Fibroblast of the conjunctiva (primary cell): ENCODE measurements around the gene CREB5.
"Not testable (repeated sequence)": the region's sequence is repeated elsewhere in the genome, so short reads cannot be mapped to it uniquely, and the experiment has no call there.

ENCODE experiments used
- DNase-seq: peaks from one replicate; pipeline ENCODE4 v3.0.0-alpha.2; 2010; ENCODE audit warnings: low read depth

Gene CREB5, protein sequence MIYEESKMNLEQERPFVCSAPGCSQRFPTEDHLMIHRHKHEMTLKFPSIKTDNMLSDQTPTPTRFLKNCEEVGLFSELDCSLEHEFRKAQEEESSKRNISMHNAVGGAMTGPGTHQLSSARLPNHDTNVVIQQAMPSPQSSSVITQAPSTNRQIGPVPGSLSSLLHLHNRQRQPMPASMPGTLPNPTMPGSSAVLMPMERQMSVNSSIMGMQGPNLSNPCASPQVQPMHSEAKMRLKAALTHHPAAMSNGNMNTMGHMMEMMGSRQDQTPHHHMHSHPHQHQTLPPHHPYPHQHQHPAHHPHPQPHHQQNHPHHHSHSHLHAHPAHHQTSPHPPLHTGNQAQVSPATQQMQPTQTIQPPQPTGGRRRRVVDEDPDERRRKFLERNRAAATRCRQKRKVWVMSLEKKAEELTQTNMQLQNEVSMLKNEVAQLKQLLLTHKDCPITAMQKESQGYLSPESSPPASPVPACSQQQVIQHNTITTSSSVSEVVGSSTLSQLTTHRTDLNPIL

DNA sequence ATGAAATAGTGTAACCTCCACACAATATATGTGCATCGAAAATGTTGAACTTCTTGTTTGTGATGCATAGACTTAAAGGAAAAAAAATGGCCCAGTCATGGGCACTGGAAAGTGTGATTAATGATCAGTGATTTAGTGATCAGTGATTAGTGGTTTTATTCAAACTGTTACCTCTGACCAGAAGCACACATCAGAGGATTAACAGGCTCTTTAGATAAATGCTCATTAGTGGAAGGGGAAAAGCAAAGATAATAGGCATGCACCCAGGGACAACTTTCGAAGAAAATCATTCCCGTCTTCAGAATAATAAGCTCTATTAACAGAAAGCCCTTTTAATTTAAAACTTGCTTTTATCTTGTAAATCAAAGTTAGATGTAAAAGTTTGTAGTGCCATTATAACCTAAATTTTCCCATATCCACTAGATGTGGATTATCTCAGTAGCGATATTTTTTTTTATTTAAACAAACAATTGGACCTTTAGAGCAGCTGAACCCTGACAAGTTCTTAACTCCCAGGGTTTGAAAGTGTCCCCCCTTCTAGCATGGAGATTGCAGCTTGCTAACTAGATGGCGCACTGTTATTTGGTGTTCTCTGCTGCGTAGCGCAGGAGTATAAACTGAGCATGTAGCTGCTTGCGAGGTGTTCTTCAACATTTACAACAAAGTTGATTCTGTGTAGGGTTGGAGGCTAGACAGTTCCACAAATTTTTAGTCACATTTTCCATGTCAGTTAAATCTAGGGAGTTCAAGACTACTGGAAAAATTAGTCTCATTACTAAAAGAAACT, at the start of gene CREB5:
Gene CREB5, plus strand, starts transcription at position 643 of the 787 bp plus-strand sequence. CDS start 397 bp downstream, outside the sequence.
- no peak for DNase-seq

DNA sequence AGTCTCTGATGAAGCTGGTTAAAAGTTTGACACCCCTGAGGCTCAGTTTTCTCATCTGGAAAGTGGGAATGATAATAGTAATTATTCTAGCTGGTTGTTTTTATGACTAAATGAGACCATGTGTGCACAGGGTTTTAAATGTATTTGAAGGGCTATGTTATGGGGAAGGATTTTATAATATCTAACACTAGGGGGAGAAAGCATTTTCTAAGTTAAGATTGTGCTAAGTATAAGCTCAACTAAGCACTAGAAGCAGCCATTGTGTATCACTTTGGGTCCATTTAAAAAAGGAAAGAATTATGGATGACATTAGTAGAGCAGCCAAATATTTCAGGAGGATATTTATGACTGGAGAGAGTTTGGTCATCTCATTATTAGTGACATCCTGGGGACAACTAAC, 49.5 kb upstream of the CREB5 start:
- DNase-seq = no peak

DNA sequence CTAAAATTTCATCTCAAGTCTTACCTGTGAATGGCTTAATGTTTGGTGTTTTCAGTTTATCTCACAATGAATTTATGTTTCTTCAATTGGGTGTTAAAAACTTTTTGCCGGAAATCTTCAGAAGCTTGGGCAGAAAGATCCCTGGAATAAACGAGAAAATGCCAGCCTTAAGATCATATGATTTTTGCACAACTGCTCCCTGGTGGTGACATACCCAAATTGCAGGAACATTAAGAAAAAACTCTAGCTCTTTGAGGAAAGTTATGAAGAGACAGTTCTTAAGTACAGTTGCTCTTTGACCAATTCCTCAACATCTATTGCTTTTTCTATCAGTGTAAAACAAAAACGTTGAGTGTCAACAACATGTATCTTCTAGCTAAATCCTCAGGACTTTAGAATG, 48.2 kb upstream of the CREB5 start:
- DNase-seq = no peak

DNA sequence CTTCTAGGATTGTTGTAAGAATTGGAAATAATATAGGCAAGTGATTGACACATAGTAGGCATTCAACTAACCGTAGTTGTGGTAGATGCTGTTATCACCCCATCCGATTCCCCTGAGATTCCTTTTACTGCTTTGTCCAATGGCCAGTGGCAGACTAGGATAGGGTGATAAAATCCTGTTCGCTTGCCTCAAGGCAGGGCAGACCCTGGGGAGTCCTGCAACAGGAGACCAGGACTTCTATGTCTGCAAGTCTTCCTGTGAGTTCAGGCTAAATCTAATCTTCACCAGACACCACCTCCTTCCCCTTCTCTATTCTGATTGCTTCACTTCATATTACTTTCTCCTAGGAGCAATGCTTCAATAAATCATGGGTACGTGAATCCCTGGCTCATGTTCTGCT, 42.8 kb upstream of the CREB5 start:
- no peak for DNase-seq

DNA sequence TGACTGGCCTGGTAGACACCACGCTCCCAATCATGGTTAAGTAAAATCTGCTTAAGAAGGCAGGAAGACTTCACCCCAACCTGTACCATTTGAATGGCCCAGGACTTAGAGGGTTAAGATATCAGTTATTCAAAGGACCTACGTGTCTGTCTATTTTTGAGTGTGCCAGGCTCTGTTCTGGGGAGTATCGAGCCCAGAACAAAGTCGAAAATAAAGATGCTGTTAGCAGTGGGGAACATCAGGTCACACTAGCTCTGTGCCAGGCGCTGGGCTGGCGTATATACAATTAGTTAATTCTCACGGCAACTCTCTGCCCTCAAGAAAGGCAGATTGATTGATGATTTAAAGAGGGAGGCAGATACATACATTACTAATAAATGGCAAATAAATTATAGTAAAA, 40.5 kb upstream of the CREB5 start:
- no peak for DNase-seq

DNA sequence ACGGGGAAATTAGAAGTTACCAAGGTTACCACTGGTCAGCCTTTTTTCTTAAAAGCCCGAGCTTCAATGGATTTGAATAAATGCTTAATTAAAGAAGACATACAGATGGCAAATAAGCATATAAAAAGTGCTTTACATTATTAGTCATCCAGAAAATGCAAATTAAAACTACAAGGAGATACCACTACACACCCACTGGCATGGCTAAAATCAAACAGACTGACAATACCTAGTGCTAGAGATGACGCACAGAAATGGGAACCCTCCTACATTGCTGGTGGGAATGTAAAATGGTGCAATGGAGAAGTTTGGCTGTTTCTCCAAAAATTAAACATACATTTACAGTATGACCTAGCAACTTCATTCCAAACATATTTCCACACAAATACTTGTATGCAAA, 38.3 kb upstream of the CREB5 start:
- DNase-seq = no peak

DNA sequence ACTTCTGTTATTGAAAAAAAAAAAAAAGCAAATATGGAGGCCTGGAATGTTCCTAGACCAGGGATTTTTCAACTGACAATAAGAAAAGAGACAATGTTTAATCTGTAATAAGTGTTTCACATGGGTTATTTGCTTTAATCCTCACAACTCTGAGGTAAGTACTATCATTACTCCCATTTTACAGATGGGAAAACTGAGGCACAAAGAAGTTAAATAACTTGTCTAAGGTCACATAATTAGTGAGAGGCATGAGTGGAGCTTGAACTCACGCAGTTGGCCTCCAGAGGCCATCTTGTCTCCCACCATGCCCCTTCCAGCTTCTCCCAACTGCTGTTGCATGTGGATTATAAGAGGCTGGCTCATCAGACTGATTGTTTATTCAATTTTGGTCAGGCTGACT, 36.6 kb upstream of the CREB5 start:
- no peak for DNase-seq

DNA sequence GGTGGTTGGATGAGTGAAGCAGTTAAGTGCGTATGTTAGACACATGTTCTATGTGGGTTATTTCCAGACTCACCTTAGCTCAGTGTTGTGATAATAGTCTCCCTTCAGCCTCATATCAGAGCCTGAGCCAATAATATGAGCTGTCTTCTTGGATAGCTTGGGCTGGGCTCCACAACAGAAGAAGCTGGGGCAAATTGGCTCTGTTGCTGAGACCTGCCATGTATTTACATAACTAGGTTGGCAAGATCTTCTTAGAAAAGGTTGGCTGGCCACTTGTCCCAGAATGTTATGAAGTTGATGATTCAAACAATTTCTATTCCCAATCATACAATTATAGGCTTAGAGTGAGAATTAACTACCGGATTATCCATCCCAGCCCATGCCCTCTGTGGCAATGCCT, 35.7 kb upstream of the CREB5 start:
- no peak for DNase-seq

DNA sequence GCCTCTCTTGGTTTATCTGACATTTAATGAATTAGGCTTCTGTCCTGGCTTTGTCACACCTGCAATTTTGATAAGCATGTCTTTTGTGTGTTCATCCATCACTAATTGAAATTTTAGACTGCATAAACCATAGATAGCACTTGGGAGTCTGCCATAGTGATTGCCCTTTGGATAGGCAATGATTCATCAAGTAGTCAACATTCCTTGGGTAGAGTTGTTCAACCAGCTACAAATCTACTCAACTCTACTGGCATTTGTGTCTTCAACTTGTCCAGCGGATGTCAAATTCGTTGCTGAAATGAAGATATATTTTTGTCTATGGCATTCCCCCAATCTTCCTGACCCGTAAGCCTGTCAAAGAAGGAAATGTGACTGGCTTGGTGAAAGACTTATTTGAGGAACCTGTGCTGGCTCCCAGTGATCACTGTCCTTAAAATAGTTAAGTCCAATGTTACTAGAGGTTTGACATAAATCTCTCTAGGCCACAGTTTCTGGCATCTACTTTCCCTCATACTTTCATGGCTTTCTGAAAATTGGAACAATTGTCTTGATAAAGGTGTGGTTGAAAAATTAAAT, 33.7 kb upstream of the CREB5 start:
- DNase-seq = no peak

DNA sequence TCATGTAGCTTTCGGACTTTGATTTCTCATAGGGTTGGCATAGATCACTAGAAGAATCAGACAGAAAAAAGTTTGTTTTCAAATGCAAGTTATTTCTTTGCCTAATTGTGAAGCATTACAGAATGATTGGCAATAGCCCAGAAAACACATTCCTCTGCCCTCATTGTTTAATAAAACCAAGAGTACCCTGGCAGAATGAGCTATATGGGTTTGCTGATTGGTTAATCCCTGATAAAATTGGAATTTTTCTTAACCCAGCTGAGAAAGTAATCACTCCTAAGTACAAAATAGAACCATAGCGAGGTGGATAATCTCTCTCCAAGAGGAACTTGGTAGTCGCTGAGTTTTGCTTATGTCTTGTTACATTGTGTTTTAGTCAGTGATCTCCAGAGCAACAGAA, 30.9 kb upstream of the CREB5 start:
- DNase-seq = no peak

DNA sequence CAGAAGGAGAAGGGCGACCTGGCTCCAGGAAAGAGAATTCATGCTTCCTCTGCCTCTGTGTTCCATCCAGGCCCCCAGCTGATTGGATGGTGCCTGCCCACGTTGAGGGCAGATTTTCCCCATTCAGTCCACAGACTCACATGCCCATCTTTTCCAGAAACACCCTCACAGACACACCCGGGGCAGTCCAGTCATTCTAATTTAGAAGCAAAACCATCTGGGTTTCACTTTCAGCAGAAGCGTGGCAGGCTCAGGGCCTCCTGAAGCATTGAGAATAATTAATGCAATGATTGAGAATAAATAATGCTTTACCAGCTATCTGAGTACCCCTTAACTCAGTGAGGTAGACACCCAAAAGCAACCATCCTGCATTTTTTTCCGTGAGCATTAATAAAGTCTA, 30.2 kb upstream of the CREB5 start:
- no peak for DNase-seq

DNA sequence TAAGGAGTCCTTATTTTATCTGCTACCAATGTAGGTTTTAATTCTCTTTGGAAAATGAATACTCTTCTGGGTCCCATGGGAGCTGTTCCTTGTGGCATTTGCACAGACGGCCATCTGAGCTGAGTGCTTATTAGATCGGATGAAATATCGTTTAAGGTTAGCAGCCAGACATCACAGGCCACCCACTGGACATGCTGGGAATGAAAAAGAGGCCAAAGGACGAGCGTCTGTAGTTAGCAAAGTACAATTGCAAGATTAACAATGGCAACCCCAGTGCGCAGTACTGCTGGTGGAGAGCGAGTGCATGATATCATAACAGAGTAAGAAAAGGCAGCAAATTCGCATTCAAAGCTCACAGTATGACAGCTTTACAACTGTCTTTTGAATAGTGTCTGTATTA, 28.3 kb upstream of the CREB5 start:
- DNase-seq = no peak

DNA sequence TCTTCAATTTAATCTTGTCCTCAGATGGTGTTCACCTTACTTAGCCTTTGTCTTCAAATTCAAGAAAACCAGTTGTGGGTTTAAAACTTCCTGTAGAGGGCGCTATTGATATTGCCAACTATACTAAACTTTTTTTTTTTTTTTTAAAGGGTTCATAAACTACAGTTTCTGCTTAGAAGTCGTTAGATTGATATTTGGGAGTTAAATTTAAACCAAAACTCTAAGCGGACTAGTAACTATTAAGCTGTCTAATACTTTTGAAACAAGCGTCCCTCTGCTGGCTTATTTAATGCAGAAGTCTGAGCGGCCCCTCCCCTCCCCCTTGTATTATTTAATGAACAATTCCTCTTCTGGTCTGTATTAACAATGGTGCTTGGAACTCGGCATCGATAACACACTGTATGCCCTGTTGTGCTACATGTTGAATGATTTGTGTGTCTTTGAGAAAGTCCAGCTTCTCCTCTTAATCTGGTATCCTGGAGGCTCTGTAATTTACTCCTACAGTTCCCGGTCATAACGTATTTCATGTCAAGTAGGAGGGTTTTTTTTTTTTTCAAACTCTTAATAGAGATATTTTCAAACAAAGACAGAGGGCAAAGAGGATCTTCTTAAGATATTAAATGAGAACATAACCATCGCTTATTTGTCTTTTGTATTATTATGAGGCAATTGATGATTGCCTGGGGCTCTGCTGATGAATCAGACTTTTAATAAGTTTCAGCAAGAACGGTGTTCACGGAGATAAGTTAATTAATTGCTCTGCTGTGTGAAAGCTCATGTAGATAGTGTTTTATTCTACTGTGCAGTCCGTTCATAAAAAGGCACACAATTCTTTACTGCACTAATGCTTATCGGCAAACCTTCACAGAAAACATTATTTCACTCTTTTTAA, 22.6 kb upstream of the CREB5 start:
- peak; percentile 67 for DNase-seq

DNA sequence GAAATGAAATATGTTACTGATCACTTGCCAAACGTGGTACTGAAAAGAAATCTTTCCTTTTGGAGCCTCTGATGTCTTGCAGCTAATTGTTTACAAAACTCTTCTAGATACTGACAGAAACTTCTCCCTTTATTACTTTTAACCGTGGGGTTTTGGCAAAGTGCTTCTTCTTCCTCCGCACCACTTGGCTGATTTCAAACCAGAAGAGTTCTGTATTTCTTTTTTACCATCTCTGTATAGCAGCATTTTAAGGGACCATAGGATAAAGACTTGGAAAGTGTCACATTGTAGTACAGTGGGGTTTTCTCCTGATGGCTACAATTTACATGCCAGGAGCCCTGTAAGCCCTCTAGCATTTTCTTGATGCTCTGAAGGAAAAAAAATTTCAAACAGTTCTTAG, 21.9 kb upstream of the CREB5 start:
- DNase-seq = no peak

DNA sequence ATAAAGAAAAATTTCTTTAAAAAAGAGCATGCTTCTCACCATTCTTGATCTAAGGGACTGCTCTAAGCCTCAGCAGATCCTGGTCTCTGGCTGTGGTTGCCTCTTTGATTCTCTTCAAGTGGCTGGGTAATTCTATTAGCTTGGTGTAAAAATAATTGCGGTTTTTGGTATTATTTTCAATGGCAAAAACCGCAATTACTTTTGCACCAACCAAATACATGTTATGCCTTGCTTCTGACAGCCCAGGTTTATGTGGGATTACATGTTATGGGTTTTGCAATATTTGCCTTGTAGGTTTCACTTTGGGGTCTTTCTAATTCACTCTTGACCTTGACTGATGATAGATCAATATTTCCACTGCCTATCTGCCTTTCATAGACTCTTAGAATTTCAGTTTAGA, 20.0 kb upstream of the CREB5 start:
- no peak for DNase-seq

DNA sequence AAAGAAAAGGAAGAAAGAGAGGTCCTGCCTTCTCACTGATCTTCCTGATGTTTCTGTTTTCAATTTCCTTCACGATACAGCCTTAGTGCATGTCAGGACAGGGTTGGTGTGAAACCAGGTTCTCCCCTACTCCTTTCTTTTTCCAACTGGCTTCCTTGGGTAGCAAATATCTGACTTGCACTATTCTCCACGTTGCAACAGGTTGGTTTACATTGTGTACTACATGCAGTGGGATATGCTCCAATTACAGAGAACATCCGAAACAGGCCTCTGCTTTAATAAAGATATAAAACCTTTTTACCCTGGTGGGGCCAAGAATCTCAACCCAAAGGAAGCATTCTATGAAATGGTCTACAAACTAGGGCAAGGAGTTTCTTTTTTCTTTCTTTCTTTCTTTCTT, 16.9 kb upstream of the CREB5 start:
- DNase-seq = no peak

DNA sequence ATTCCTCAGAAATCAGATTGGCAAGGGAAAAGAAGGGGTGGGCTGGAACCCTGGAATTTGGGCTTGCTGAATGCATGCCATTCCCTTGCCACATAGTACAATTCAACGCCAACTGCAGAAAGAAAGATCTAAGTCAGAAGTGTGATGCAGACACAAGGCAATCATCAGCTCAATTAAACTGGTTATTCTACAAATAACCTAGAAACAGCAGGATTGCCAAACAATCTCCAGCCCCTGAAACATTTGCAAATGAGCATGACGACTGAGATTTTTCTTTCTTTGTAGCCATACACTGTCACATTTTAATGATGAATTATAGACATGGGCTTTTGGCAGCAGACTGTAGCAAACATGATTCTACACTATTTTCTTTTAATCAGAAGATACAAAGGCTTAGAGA, 16.5 kb upstream of the CREB5 start:
- no peak for DNase-seq

DNA sequence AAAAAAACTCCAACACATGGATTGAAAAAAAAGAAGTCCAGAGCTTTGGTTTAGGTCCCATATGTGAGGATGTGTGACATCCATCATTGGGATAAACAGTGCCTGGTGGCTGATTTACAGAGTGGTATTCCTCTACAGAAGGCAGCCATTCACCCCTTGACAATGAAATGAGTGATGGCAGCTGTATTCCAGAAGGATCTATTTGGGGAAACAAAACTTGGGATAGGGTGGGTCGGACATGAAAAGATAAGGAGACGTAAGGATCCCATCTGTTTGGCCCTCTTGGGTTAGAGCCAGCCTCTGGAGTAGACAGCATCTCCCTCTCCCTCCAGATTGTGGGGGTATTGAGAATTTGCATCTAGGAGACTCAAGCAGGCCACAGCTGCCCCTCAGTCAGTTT, 15.2 kb upstream of the CREB5 start:
- DNase-seq = no peak

DNA sequence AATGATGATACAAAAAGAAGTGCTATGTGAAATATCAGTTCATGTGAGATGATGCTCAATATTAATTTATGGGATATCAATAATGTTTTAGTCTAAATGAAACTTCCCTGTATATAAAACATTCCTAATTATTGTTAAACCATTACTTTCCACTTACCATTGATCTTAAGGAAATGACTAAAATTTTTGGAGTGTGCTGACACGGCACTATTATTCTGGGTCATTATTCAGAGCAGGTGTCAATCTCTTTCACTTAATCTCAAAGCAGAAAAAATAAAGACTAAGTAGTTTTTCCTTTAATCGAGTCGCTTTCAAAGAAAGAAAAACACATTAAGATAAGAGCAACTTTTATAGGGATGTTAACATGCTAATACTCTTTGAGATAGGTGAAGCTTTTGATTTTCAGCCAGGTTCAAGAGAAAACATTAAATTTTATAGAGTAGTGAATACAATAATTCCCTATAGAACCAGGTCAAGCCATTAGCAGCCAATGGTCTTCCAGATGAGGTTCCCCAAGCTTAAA, 11.4 kb upstream of the CREB5 start:
- DNase-seq = no peak

DNA sequence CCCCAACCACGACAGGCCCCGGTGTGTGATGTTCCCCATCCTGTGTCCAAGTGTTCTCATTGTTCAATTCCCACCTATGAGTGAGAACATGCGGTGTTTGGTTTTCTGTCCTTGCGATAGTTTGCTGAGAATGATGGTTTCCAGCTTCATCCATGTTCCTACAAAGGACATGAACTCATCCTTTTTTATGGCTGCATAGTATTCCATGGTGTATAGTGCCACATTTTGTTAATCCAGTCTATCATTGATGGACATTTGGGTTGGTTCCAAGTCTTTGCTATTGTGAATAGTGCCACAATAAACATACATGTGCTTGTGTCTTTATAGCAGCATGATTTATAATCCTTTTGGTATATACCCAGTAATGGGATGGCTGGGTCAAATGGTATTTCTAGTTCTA, 10.8 kb upstream of the CREB5 start:
- not testable (repeated sequence) for DNase-seq

DNA sequence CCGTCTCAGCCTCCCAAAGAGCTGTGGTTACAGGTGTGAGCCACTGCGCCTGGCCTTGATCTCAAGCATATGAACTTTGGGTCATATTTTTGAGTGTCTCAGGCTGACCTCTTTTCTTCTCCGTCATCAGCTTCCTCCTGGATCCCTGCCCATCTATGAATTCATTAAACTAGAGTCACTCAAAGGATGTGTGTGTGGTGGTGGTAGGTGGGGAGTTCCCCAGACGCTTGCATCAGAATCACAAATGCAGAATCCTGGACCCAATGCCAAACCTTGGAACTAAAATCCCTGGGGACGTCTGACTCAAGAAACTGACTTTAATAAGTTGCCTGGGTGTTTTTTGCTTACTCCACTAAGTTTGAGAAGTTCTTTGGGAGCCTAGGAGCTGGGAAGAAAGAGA, 6.7 kb upstream of the CREB5 start:
- peak; percentile 98 for DNase-seq

DNA sequence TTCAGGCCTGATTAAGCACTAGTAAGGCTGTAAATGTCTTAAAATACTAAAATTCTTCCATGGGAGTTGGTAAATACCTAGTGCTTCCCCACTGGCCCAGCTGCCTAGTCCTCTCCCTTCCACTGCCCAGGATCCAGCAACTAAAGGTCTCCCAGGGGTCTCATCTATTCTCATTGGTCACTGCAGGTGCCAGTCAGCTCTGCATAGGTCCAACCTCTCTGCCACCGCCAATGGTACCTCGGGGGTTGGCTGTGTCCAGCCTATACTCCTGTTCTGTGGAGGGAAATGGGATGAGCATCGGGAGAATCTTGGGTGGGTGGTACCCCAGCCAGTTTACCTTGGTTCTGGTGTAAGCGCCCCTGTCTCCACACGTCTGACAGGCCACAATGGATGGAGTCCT, 6.1 kb upstream of the CREB5 start:
- no peak for DNase-seq
